Cerebellar nuclear complex (tissue), 1 donor: ENCODE measurements around the gene FAM3B.

ENCODE experiments used
- DNase-seq, 2 experiments: peaks; one replicate each; lab custom pipeline; 2025; lab: John Stamatoyannopoulos, UW

The FAM3B gene

GRCh38 chr21:41319273-41319672 is 2.7 kb downstream of the FAM3B start:
- DNase-seq = no peak

GRCh38 chr21:41321211-41321907 is 4.8 kb downstream of the FAM3B start:
- no peak for DNase-seq

- no peak for DNase-seq
Observed at GRCh38 chr21:41321908-41322495, 5.4 kb downstream of the FAM3B start.

GRCh38 chr21:41322496-41323382 is 6.1 kb downstream of the FAM3B start:
- DNase-seq = no peak

GRCh38 chr21:41325138-41325912 is 8.7 kb downstream of the FAM3B start:
- DNase-seq = no peak

- no peak for DNase-seq
Observed at GRCh38 chr21:41326414-41327080, 9.9 kb downstream of the FAM3B start.

GRCh38 chr21:41327753-41328152 is 11.2 kb downstream of the FAM3B start:
- no peak for DNase-seq

- DNase-seq = no peak
Observed at GRCh38 chr21:41328660-41329607, 12.3 kb downstream of the FAM3B start.

GRCh38 chr21:41333752-41334151 is 17.2 kb downstream of the FAM3B start:
- DNase-seq = no peak

- no peak for DNase-seq
Observed at GRCh38 chr21:41337515-41337914, 20.9 kb downstream of the FAM3B start.

GRCh38 chr21:41338455-41338854 is 21.9 kb downstream of the FAM3B start:
- no peak for DNase-seq

GRCh38 chr21:41342035-41342434 is 25.4 kb downstream of the FAM3B start:
- DNase-seq = no peak

- DNase-seq = no peak
Observed at GRCh38 chr21:41344146-41344545, 27.5 kb downstream of the FAM3B start.

- DNase-seq = no peak
Observed at GRCh38 chr21:41345356-41345755, 28.8 kb downstream of the FAM3B start.

- DNase-seq = no peak
Observed at GRCh38 chr21:41345934-41346685, 29.5 kb downstream of the FAM3B start.

- DNase-seq = no peak
Observed at GRCh38 chr21:41346758-41347157, 30.2 kb downstream of the FAM3B start.

GRCh38 chr21:41348434-41348833 is 31.8 kb downstream of the FAM3B start:
- no peak for DNase-seq

GRCh38 chr21:41349126-41349525 is 32.5 kb downstream of the FAM3B start:
- no peak for DNase-seq

- no peak for DNase-seq
Observed at GRCh38 chr21:41349619-41350390, 33.2 kb downstream of the FAM3B start.
